C4-2B (cell line): ENCODE results near the gene KYNU.
"Not testable (repeated sequence)": the region's sequence is repeated elsewhere in the genome, so short reads cannot be mapped to it uniquely, and the experiment has no call there.

ENCODE experiments used
- H3K27ac ChIP-seq: fragments of 450-650 bp; 2 replicates; pipeline ENCODE4 v1.5.1; 2017
- CTCF ChIP-seq: fragments of 450-650 bp; conservative IDR thresholded peaks from 2 replicates; pipeline ENCODE4 v1.5.1; 2017; ENCODE audit warnings: mild to moderate bottlenecking
- ZFX ChIP-seq: fragments of 450-650 bp; IDR thresholded peaks from 2 replicates; pipeline ENCODE4 v1.6.1; 2017

The KYNU gene

DNA sequence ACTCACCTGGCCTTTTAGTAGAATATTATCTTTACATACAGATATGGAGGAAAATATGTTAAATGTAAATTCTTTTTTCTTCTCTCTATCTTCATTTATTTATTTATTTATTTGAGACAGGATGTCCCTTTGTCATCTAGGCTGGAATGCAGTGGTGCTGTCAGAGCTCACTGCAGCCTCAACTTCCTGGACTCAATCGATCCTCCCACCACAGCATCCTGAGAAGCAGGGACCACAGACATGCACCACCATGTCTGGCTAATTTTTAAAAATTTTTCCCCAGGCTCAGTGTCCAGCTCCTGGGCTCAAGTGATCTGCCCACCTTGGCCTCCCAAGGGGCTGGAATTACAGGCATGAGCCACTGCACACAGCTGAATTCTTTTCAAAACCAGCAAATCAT, 20.3 kb downstream of the KYNU start:
- H3K27ac ChIP-seq, result no peak overlapping the region
- no peak for TF ChIP-seq ZFX
- TF ChIP-seq CTCF, result no peak

DNA sequence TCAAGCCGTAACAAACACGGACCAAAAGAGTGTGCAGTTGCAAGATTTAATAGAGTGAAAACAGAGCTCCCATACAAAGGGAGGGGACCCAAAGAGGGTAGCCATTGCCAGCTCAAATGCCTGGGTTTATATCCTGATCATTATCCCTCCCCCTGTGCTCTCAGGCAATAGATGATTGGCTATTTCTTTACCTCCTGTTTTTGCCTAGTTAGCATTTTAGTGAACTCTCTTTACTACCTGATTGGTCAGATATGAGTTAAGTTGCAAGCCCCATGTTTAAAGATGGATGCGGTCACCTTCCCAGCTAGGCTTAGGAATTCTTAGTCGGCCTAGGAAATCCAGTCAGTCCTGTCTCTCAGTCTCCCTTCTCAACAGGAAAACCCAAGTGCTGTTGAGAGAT, 22.9 kb downstream of the KYNU start:
- H3K27ac ChIP-seq, result not testable (repeated sequence)

- no peak for TF ChIP-seq ZFX
- no peak for TF ChIP-seq CTCF
Observed at GRCh38 chr2:142901780-142902179, 24.3 kb downstream of the KYNU start.

GRCh38 chr2:142903726-142904125, 26.3 kb downstream of the KYNU start:
- not testable (repeated sequence) for H3K27ac ChIP-seq

More at GRCh38 chr2:142901780-142902179, 24.3 kb downstream of the KYNU start:
- no peak overlapping the region for H3K27ac ChIP-seq

DNA sequence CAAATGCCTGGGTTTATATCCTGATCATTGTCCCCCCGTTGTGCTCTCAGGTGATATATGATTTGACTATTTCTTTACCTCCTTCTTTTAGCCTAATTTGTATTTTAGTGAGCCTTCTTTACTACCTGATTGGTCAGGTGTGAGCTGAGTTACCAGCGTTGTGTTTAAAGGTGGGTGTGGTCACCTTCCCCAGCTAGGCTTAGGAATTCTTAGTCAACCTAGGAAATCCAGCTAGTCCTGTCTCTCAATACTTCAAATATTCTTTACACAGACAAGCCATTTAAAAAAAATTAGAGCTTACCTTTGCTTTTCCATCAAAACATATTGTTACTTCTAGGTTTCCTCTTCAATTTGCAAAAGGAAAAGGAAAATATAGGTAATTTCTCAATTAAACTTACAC, 30.2 kb downstream of the KYNU start:
- TF ChIP-seq ZFX (no peak), CTCF (no peak)
- H3K27ac ChIP-seq, result no peak overlapping the region

DNA sequence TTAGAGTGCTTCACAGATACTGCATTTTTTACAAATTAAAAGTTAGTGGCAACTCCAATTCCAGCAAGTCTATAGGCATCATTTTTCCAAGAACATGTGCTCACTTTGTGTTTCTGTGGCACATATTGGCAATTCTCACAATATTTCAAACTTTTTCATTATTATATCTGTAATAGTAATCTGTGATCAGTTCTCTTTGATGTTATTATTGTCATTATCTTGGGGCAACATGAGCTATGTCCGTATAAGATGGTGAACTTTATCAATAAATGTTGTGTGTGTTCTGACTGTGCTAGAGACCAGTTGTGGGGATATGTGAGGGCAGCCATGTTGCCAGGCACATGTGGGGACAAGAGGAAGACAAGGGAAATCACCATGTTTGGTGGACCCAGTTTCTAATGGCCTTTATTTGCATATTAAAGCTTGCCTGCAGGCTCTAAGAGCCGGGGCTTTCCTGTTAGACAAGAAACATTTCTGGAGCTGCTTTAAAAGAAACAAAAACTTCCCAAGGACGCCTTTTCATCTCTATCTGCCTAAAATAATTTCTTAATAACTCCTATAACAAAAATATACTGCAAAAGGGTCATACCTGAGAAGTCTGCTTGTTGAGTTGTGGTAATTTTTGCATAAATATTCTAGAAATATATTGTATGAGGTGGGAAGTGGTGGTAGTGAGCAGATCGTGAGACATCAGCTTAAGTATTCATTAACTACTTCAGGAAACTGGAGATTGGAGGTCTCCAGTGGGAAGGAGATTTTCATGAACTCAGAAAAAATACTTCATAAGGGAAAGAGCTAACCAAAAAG, 37.2 kb downstream of the KYNU start:
- no peak overlapping the region for H3K27ac ChIP-seq
- TF ChIP-seq CTCF (no peak), ZFX (no peak)

- TF ChIP-seq ZFX, result no peak
- H3K27ac ChIP-seq, result no peak overlapping the region
Observed at GRCh38 chr2:142915502-142915901, 38.0 kb downstream of the KYNU start.

DNA sequence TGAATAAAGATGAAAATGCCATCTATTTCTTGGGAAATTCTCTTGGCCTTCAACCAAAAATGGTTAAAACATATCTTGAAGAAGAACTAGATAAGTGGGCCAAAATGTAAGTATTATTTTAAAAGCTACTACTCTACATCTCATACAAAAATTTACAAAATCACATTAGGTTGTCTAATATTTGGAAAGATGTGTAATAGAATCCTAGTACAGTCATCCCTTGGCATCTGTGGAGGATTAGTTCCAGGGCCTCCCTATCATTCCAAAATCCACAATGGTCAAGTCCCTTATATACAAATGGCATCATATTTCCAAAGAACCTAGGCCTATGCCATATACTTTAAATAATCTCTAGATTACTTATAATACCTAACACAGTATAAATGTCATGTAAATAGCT, 41.2 kb downstream of the KYNU start:
- no peak overlapping the region for H3K27ac ChIP-seq
- TF ChIP-seq CTCF, result no peak
- TF ChIP-seq ZFX, result no peak

DNA sequence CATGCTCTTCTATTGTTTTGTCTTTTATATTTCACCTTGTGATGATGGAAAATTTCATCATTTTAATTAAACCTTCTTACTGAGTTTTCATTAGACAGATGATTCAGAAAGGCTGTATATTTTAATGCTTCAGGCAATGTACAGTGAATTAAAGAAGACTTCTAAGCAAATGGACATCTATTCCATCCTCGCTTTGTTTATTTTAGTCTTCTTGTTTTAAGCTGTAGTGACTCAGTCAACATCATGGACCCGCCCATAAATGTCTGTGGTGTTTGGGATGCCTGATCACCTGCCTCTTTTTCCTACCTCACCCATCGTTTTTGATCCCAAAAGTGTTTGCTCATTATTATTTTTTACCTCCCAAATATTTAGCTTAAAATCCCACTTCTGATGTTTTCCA, 43.1 kb downstream of the KYNU start:
- no peak for TF ChIP-seq CTCF

More for the DNA sequence above, 43.1 kb downstream of the KYNU start:
- no peak overlapping the region for H3K27ac ChIP-seq
